Duodenal mucosa (tissue), 2 donors: ENCODE data around the gene AKAP9.

Experiments
- H3K27ac ChIP-seq: one replicate; pipeline ENCODE4 v1.7.0; 2013; ENCODE audit warnings: low read depth, low read length
- H3K27me3 ChIP-seq, 2 donors: one replicate each; pipeline ENCODE4 v1.7.0; 2013; ENCODE audit warnings: low read length in 2 of 2, control low read depth in 1 of 2; ENCODE audit not compliant: insufficient read depth in 2 of 2, control insufficient read depth in 1 of 2
- H3K36me3 ChIP-seq, 2 donors: one replicate each; pipeline ENCODE4 v1.7.0; 2013; ENCODE audit warnings: low read length in 2 of 2, control low read depth in 1 of 2; ENCODE audit not compliant: insufficient read depth in 2 of 2, control insufficient read depth in 1 of 2
- H3K4me1 ChIP-seq, 2 donors: one replicate each; pipeline ENCODE4 v1.7.0; 2013; ENCODE audit warnings: low read length in 2 of 2, control low read depth in 1 of 2; ENCODE audit not compliant: insufficient read depth in 2 of 2, control insufficient read depth in 1 of 2
- H3K4me3 ChIP-seq, 2 donors: one replicate each; pipeline ENCODE4 v1.7.0; 2013; ENCODE audit warnings: low read length in 2 of 2, low read depth in 1 of 2
- H3K9ac ChIP-seq, 2 donors: one replicate each; pipeline ENCODE4 v1.7.0; 2013; ENCODE audit warnings: low read length in 2 of 2, low read depth in 1 of 2
- H3K9me3 ChIP-seq, 2 donors: one replicate each; pipeline ENCODE4 v1.7.0; 2013; ENCODE audit warnings: low read length in 2 of 2, control low read depth in 1 of 2; ENCODE audit not compliant: control insufficient read depth in 1 of 2

The AKAP9 gene

GRCh38 chr7:92155108-92155739 is 214.6 kb downstream of the AKAP9 start:
- Histone ChIP-seq H3K4me3 (no peak overlapping the region), H3K36me3 (no peaks in the 10 kb centered on the region), H3K9me3 (no peaks in the 10 kb centered on the region), H3K27me3 (no peaks in the 10 kb centered on the region), H3K27ac (no peak overlapping the region), H3K4me1 (no peaks in the 10 kb centered on the region), H3K9ac (no peak overlapping the region)

GRCh38 chr7:92156990-92157389 is 216.3 kb downstream of the AKAP9 start:
- no peak overlapping the region for H3K9ac ChIP-seq

GRCh38 chr7:92158660-92159575 is 218.3 kb downstream of the AKAP9 start:
- no peaks in the 10 kb centered on the region for H3K27me3 ChIP-seq
- no peaks in the 10 kb centered on the region for H3K4me1 ChIP-seq
- H3K4me3 ChIP-seq: no peak overlapping the region
- H3K27ac ChIP-seq: no peak overlapping the region
- H3K9ac ChIP-seq: no peak overlapping the region
- no peaks in the 10 kb centered on the region for H3K9me3 ChIP-seq
- no peaks in the 10 kb centered on the region for H3K36me3 ChIP-seq

More at GRCh38 chr7:92156990-92157389, 216.3 kb downstream of the AKAP9 start:
- Histone ChIP-seq H3K36me3 (no peaks in the 10 kb centered on the region), H3K4me1 (no peaks in the 10 kb centered on the region), H3K27ac (no peak overlapping the region), H3K9me3 (no peaks in the 10 kb centered on the region), H3K4me3 (no peak overlapping the region), H3K27me3 (no peaks in the 10 kb centered on the region)
